DND-41 (cell line): ENCODE data around the gene DCAF8.

ENCODE experiments used
- CTCF ChIP-seq: IDR thresholded peaks from 2 replicates; pipeline ENCODE4 v1.5.1; 2012; ENCODE audit warnings: borderline replicate concordance, low read length, moderate library complexity, mild to moderate bottlenecking; ENCODE audit not compliant: poor library complexity, severe bottlenecking; ENCODE audit errors: extremely low read depth
- EZH2 ChIP-seq: IDR thresholded peaks from 3 replicates; pipeline ENCODE4 v1.6.1; 2012; ENCODE audit warnings: borderline replicate concordance, low read depth, mild to moderate bottlenecking, moderate library complexity, low read length, inconsistent platforms; ENCODE audit not compliant: severe bottlenecking

- TF ChIP-seq CTCF, result no peak
- no peak for TF ChIP-seq EZH2
Measured at GRCh38 chr1:160210561-160210960, 51.8 kb downstream of the DCAF8 start.
